CD4-positive, alpha-beta T cell treated with Interleukin-15 for 1 hour (primary cell): Measurements from ENCODE around the gene DGKB.

Source experiments
- DNase-seq: peaks from one replicate; pipeline ENCODE4 v3.0.0-alpha.2; 2020

Gene DGKB

GRCh38 chr7:14195079-14195478 lies 707.5 kb downstream of the DGKB start:
- no peak for DNase-seq

DNA sequence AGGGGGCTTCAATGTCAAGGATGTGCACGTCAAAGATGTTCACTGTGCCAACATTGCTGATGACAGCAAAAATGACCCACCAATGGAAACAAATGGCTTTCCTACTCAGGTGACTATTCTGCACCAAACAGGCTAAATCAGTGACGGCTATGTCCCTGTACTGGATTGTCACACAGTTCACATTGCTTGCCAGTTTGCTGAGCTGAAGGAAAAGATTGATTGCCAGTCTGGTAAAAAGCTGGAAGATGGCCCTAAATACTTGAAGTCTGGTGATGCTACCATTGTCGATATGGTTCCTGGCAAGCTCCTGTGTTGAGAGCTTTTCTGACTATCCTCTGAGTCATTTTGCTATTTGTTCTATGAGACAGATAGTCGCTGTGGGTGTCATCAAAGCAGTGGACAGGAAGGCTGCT lies 710.9 kb downstream of the DGKB start:
- no peak for DNase-seq

- no peak for DNase-seq
These were observed 718.2 kb downstream of the DGKB start for GRCh38 chr7:14184292-14184864.

DNA sequence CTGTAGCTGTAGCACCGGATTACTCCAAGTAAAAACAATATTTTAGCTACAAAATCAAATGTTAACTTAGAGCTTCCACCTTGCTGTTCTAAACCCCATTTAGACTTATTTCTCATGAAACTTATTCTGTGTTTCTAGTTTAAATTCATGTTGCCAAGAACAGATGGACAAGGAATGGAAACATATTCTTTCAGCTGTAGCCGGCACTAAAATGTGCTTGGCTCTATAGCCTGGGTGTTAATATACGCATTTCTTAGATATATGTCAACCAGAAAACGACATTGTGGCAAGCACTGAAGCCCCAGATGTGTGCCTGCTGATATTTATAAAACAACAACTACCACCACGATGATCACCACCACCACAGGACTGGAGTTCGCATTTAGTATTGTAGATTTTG lies 722.8 kb downstream of the DGKB start:
- DNase-seq, result no peak

DNA sequence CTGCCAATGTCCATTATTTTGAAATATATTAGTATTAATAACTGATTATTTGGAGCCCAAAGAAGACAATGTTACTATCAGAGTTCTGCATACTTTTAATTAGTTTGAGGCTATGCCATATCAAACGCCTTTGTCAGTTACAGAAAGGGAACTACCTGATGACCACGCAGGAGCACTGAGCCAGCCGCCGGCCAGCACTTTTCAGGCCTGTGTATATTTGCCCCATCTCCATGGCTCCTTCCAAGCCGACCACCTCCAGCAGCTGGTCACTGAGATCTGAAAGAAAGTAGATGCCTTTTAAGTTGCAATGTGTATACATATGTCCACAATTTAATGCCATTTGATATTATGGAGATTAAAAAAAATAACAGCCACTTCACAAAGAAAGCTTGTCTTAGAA lies 724.7 kb downstream of the DGKB start:
- no peak for DNase-seq

DNA sequence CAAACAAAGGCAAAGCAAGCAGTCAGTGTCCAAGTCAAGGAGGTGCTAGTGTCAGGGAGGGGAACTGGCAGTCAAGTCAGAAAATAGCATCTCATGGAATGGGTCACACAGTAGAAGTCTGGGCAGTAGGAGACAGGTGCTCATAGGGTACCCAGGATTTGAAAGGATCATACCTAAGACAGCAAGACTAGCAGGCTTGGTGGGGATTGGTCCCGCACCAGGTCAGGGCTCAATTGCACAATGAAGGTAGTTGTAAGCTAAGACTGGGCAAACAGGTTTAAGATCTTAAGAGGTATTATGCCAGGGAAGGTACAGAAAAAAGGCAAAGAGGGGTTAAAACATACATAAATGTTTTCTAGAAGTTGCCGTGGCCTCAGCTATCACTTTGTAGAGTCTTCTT lies 731.7 kb downstream of the DGKB start:
- no peak for DNase-seq

- no peak for DNase-seq
These were observed 744.4 kb downstream of the DGKB start for GRCh38 chr7:14158111-14158510.

DNA sequence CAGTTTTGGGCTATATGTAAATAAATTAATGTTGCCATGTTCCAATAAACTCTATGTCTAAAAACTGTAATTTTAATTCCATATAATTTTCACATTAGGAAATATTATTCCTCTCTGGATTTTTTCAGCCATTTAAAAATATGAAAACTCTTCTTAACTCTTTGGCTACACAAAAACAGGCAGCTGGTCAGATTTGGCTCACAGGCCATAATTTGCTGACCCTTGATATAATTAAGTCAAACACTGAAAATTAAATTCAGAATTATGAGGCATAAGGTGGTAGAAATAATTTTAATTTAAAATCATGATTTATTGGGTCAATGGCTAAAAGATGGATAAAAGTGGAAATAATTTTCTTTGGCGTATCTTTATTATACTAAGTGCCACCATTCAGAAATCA lies 746.1 kb downstream of the DGKB start:
- DNase-seq, result no peak

DNA sequence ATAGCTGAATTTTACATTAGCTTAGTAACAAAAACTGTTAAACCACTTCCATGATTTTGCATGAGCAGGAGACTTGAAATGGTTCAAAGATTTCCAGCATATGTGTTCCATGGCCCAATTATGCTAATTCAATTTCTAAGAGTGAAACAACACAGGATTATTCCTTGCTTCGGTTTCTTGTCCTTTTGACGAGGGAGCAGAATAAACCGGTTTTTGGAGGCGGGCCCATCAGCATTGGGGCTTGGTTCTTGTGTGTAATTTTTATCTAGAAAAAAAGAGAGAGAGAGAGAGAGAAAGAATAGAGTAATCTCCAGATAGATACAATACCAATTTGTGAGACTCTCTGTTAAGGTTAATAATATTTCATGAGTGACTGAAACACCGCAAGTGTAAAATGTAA lies 753.6 kb downstream of the DGKB start:
- DNase-seq, result no peak

GRCh38 chr7:14147532-14147931 lies 755.0 kb downstream of the DGKB start:
- no peak for DNase-seq

- no peak for DNase-seq
These were observed 758.0 kb downstream of the DGKB start for GRCh38 chr7:14144538-14144937.

DNA sequence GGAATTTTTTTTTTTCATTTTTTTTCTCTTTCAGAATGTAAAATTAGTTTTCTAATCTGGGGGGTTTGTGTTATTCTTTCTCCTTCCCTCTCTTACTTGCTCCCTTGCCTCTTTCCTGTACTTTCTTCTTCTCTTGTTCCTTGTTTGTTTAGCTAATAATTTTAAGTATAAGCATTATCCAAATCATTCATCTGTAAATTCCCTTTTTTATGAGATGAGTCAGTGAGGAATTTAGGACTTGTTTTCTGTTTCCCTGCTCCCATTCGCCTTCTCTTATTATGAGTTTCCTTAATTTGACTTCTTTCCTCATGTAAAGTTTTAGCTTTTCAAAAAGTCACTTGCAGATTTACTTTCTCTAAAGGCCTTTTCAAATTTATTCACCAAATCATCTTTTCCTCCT lies 758.4 kb downstream of the DGKB start:
- DNase-seq, result no peak

- DNase-seq, result no peak
These were observed 764.9 kb downstream of the DGKB start for GRCh38 chr7:14137676-14138075.

DNA sequence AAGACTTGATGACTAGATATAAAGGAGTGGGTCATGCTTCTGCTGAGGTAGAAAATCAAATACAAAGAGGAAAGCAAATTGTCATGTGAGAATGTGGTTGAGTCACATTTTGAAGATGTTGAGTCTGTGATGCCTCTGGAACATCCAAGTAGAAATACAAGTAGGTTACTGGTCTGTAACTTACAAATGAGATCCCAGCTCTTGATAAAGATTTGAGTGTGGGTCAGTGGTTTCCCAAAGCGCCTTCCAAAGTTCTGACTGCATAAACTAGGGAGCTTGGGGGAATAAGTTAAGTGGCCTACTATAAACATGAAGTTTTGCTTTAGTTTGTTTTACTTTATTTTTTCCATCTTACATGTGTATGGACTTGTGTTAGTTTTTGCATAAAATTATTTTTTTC lies 768.8 kb downstream of the DGKB start:
- no peak for DNase-seq

DNA sequence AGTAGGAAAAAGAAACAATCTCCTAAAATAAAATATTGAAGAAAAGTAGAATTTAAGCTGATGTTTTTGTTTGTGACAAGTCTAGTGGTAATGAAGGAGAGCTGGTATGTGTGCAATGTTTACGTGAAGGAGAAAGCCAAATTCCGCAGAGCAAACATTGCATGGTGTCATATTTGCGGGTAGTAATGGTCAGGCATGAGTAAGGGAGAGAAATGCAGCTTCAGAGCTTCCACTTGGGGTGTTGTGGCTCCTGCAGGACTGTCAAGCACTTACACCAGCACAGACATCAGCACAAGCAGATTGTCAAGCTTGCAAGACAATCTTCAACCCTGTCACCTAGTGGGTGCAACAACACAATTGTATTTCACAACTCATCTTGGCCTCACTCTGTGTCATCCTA lies 776.6 kb downstream of the DGKB start:
- DNase-seq, result no peak

- no peak for DNase-seq
These were observed 777.8 kb downstream of the DGKB start for GRCh38 chr7:14124716-14125115.

GRCh38 chr7:14123923-14124322 lies 778.6 kb downstream of the DGKB start:
- no peak for DNase-seq

DNA sequence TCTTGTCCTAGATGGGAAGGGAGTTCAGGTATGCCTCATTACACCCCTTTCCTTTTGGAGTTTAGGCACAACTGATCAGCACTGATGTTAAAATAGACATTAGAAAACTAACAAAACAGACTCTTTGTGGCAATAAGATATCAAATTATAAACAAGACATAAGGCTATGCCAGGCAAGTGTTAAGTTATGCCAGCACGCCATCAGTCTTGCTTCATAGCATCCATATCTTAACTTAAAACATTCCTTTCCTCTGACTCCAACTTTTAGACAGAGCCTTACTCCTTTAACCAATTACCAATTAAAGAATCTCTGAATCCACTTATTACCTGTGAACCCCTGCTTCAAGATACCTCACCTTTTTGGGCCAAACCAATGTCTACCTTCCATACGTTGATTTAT lies 786.9 kb downstream of the DGKB start:
- DNase-seq, result no peak

GRCh38 chr7:14104861-14105260 lies 797.7 kb downstream of the DGKB start:
- no peak for DNase-seq

GRCh38 chr7:14096159-14096558 lies 806.4 kb downstream of the DGKB start:
- no peak for DNase-seq

DNA sequence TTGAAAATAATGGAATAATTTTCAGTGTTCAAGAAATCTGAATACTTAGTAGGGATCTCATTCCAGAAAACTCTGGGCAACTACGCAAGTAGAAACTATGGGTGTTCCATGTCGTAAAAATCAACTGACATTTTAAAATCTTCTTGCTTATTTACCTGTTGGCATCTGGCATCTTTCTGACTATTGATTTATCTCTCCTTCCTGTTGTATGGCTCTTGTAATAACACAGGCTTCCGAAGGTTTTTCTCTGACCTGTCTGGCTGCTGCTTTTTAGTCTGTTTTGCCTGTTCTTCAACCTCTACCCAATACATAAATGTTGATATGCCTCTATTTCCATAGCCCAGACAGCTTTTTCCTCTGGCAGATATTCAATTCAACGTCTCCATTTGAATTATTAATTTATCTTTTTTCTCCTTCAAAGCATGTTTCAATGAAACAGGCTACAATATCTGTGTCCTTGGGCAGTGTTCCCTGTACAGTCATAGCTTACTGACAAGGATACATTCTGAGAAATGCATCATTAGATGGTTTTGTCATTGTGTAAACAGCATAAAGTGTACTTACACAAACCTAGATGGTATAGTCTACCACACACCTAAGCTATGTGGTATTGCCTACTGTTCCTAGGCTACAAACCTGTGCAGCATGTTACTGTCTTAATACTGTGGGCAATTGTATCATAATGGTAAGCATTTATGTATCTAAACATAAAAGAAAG lies 807.2 kb downstream of the DGKB start:
- DNase-seq, result no peak
